IPS-20b (cell line): ENCODE results near the gene TP53.

ENCODE experiments used
- H3K27ac ChIP-seq: one replicate; pipeline ENCODE4 v1.5.1; 2013; ENCODE audit warnings: low read length
- H3K27me3 ChIP-seq: 2 replicates; pipeline ENCODE4 v1.6.1; 2013; ENCODE audit warnings: mild to moderate bottlenecking, low read length, inconsistent platforms; ENCODE audit not compliant: insufficient read depth
- H3K36me3 ChIP-seq: 2 replicates; pipeline ENCODE4 v1.6.1; 2013; ENCODE audit warnings: low read depth, mild to moderate bottlenecking, inconsistent platforms, low read length, moderate library complexity; ENCODE audit not compliant: insufficient read depth
- H3K4me1 ChIP-seq: 2 replicates; pipeline ENCODE4 v1.6.1; 2013; ENCODE audit warnings: mild to moderate bottlenecking, control low read depth, inconsistent platforms, low read length, moderate library complexity; ENCODE audit not compliant: insufficient read depth
- H3K4me3 ChIP-seq: 2 replicates; pipeline ENCODE4 v1.5.1; 2013; ENCODE audit warnings: mild to moderate bottlenecking, low read length, inconsistent platforms
- H3K9ac ChIP-seq: 2 replicates; pipeline ENCODE4 v1.6.1; 2013; ENCODE audit warnings: low read depth, mild to moderate bottlenecking, inconsistent platforms, low read length, moderate library complexity
- H3K9me3 ChIP-seq: 2 replicates; pipeline ENCODE4 v1.6.1; 2013; ENCODE audit warnings: mild to moderate bottlenecking, low read depth, low read length, inconsistent platforms; ENCODE audit not compliant: insufficient read depth

Gene TP53

DNA sequence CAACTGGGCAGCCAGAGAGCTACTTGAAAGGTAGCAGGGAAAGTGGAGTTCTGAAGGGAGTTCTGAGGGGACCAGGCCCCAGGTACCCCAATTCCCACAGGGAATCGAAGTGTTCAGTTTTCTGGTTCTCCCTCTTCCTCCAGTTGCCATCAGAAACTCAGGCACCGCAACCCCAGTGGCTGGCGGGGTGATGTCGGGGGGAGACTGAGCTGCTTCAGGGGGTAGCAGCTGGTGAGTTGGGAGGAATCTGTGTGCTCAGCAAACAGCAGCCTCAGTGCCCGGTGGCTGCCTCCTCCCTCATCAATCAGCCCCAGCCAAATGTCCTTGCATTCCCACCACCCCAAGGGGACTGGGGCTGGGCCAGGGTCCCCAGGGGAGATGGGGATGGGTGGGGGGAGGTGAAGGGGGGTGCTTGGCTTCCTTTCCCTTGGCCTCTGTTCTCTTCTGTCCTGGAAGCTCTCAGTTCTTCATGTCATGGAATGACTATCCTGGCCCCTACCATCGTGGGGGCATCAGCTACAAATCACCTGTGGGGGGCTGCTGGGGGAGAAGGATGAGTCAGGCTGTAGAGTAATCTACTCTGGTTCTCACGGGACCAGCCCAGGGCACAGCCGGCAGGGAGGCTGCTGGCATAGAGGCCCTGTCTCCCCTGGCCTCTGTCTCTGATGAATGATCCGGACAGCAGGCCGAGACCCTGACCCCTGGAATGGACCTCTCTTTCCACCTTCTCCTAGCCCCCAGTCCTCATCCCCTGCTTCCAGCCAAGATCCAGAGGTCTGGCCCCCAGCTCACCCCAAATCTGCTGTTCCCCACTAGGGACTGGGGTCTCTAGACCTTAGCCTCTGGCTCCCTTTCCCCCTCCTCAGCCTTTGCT, 27.7 kb upstream of the TP53 start:
- H3K9me3 ChIP-seq: no peaks in the 10 kb centered on the region
- no peak overlapping the region for H3K9ac ChIP-seq
- peaks cover 38% of the 10 kb centered on the region for H3K27me3 ChIP-seq
- no peak overlapping the region for H3K4me3 ChIP-seq
- no peaks in the 10 kb centered on the region for H3K36me3 ChIP-seq
- peaks cover 31% of the 10 kb centered on the region for H3K4me1 ChIP-seq
- no peak overlapping the region for H3K27ac ChIP-seq

DNA sequence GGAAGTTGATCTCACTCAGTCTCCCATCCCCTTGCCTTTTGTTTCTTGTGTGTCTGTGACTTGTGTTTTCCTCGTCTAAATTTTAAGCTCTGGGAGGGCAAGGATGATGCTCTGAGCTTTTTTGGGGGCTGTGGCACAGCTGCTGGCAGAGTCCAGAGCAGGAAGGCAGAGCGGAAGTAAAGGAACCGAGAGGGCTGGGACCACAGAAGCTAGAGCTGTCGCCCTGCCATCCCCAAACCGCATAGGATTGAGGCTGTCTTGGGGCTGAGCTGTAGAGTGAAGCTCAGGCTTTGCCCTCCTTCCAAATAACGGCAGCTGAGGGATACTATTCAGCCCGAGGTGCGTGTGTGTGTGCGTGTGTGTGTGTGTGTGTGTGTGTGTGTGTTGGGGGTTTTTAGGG, 26.5 kb upstream of the TP53 start:
- H3K27ac ChIP-seq: no peak overlapping the region
- H3K4me1 ChIP-seq: peaks cover 31% of the 10 kb centered on the region
- no peaks in the 10 kb centered on the region for H3K36me3 ChIP-seq
- H3K9ac ChIP-seq: no peak overlapping the region
- H3K27me3 ChIP-seq: peaks cover 26% of the 10 kb centered on the region
- H3K4me3 ChIP-seq: no peak overlapping the region
- no peaks in the 10 kb centered on the region for H3K9me3 ChIP-seq

DNA sequence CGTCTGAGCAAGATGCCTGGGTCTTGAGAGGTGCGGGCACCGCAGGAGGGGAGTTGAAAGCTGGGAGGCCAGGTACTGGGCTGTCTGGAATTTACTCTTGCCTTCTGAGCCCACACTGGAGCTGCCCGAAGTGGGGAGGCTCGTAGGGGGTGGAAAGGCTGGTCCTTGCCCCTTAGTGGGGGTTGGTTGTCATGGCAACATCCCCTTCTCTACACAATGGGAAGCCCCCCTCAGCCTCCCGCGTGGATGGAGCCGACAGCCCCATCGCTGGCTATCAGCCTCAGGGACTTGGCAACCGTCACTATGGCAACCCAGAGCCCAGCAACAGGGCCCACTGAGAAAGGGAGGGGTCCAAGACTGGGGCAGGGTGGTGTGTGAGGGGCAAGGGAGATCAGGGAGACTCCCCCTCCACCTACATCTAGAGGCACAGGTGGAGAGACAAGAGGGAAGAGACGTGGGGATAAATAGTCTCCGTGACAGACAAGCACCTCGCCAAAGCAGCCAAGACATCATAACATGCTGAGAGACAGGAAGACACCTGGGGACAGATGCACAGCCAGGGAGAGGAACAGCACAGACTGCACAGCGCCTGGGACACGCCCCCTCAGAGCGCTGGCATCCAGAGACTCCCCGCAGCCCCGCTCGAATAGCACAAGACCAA, 25.0 kb upstream of the TP53 start:
- Histone ChIP-seq H3K36me3 (no peaks in the 10 kb centered on the region), H3K9ac (no peak overlapping the region; the same call in 1 of the 2 replicates), H3K9me3 (no peaks in the 10 kb centered on the region), H3K27ac (no peak overlapping the region), H3K4me1 (peaks cover 28% of the 10 kb centered on the region; the same call in 1 of the 2 replicates), H3K27me3 (peaks cover 17% of the 10 kb centered on the region), H3K4me3 (peak overlapping the region; percentile 32; the same call in 1 of the 2 replicates)

DNA sequence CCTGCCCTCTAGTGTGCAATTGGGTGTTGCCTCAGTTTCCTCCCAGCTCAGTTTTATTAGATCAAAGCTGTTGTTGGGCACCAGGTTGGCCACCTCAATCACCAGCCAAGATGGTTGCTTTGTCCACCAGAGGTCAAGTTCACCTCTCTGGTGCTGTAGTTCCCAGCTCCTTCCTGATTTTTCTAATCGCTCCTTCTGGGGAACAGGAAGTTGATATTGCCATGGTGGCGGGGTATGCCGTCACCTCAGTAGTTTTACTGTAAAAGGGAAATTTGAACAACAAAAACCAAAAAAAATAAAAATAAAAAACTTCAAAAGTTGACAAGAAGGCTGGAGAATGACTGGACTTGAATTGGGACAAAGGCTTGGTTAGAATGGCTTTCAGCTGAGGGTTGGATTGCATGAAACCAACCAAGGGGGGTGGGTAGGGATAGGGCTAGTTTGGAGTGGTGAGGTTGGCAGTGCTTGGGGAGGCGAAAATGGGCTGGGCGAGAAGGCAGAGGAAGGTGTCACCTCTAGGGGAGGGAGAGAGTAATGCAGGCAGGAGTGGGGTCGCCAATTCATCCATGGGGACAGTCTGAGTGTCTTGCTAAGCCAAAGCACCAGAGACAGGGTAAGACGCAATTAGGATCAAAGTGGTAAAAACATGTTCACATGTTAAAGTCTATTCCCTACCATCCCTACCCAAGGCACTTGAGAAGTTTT, 23.9 kb upstream of the TP53 start:
- no peaks in the 10 kb centered on the region for H3K9me3 ChIP-seq
- no peaks in the 10 kb centered on the region for H3K36me3 ChIP-seq
- peak overlapping the region; percentile 32; the same call in 1 of the 2 replicates for H3K4me3 ChIP-seq
- H3K27ac ChIP-seq: no peak overlapping the region
- H3K27me3 ChIP-seq: peaks cover 27% of the 10 kb centered on the region
- no peak overlapping the region for H3K9ac ChIP-seq
- peaks cover 27% of the 10 kb centered on the region; the same call in 1 of the 2 replicates for H3K4me1 ChIP-seq

DNA sequence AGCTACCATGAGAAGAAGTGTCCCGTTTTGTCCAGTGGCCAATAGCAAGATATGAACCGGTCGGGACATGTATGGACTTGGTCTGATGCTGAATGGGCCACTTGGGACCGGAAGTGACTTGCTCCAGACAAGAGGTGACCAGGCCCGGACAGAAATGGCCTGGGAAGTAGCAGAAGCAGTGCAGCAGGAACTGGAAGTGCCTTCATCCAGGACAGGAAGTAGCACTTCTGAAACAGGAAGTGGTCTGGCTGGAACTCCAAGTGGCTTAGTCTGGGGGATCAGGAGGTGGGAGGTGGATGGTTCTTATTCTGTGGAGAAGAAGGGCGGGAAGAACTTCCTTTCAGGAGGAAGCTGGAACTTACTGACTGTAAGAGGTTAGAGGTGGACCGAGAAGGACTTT, 23.0 kb upstream of the TP53 start:
- Histone ChIP-seq H3K27ac (no peak overlapping the region), H3K27me3 (peaks cover 33% of the 10 kb centered on the region), H3K4me3 (no peak overlapping the region), H3K4me1 (peaks cover 28% of the 10 kb centered on the region; the same call in 1 of the 2 replicates), H3K36me3 (no peaks in the 10 kb centered on the region), H3K9me3 (no peaks in the 10 kb centered on the region), H3K9ac (no peak overlapping the region)

DNA sequence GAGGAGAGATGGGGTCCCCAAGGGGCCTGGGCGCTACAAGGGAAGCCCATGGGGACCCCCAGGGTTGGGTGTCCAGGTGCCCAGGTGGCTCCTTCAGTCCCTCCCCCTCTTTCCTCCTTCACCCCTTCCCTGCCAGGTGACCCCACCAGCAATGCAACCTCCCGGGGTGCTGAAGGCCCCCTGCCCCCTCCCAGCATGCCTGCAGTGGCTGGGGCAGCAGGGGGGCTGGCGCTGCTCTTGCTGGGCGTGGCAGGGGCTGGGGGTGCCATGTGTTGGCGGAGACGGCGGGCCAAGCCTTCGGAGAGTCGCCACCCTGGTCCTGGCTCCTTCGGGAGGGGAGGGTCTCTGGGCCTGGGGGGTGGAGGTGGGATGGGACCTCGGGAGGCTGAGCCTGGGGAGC, 21.7 kb upstream of the TP53 start:
- Histone ChIP-seq H3K27ac (no peak overlapping the region), H3K4me1 (peaks cover 28% of the 10 kb centered on the region; the same call in 1 of the 2 replicates), H3K4me3 (no peak overlapping the region), H3K9ac (no peak overlapping the region), H3K9me3 (no peaks in the 10 kb centered on the region), H3K27me3 (peaks cover 39% of the 10 kb centered on the region), H3K36me3 (no peaks in the 10 kb centered on the region)

DNA sequence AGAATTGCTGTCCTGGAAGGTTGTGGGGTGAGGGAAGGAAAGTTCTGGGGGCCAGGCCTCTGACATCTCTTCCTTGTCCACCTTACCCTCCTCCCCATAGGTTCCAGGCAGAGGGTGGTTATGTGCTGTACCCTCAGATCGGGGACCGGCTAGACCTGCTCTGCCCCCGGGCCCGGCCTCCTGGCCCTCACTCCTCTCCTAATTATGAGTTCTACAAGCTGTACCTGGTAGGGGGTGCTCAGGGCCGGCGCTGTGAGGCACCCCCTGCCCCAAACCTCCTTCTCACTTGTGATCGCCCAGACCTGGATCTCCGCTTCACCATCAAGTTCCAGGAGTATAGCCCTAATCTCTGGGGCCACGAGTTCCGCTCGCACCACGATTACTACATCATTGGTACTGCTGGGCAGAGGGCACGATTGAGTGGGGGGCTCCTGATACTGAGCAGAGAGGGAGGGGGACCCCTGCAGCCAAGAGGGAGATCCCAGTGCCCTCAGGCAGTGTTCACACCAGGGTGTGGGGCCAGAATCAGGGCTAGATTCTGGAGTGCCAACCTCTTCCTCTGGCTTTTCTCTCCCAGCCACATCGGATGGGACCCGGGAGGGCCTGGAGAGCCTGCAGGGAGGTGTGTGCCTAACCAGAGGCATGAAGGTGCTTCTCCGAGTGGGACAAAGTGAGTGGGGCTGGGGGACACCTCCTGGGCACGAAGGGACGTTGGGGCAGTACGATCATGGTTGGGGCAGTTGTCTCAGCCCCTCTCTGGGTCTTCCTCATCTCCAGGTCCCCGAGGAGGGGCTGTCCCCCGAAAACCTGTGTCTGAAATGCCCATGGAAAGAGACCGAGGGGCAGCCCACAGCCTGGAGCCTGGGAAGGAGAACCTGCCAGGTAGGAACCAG, 20.8 kb upstream of the TP53 start:
- H3K9ac ChIP-seq: no peak overlapping the region
- no peaks in the 10 kb centered on the region for H3K36me3 ChIP-seq
- H3K4me1 ChIP-seq: peaks cover 30% of the 10 kb centered on the region; the same call in 1 of the 2 replicates
- no peak overlapping the region for H3K4me3 ChIP-seq
- no peak overlapping the region for H3K27ac ChIP-seq
- no peaks in the 10 kb centered on the region for H3K9me3 ChIP-seq
- H3K27me3 ChIP-seq: peaks cover 43% of the 10 kb centered on the region

DNA sequence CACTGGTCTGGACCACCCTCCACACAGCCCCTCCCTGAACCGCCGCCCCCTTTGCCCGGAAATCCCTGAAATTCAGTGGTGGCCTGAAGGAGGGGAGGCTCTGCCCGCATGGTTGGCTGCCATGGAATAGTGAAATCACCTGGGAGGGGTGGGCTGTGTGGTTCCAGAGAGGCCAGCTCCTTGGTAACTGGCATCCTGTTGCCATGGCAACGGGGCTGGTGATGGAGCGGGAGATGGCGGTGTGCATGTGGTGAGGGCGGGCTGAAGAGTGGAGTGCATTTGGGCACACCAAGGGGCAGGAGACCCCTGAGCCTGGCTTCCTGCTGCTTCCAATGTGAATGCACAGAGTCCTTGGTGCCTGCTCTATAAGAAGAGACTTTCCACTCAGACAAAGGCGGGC, 20.2 kb upstream of the TP53 start:
- no peak overlapping the region for H3K27ac ChIP-seq
- peaks cover 38% of the 10 kb centered on the region for H3K27me3 ChIP-seq
- peaks cover 26% of the 10 kb centered on the region; the same call in 1 of the 2 replicates for H3K4me1 ChIP-seq
- 0 out of 2 replicates have a peak, but pooled peaks cover 3% of the 10 kb centered on the region for H3K36me3 ChIP-seq
- H3K9ac ChIP-seq: no peak overlapping the region
- H3K4me3 ChIP-seq: no peak overlapping the region
- H3K9me3 ChIP-seq: no peaks in the 10 kb centered on the region

DNA sequence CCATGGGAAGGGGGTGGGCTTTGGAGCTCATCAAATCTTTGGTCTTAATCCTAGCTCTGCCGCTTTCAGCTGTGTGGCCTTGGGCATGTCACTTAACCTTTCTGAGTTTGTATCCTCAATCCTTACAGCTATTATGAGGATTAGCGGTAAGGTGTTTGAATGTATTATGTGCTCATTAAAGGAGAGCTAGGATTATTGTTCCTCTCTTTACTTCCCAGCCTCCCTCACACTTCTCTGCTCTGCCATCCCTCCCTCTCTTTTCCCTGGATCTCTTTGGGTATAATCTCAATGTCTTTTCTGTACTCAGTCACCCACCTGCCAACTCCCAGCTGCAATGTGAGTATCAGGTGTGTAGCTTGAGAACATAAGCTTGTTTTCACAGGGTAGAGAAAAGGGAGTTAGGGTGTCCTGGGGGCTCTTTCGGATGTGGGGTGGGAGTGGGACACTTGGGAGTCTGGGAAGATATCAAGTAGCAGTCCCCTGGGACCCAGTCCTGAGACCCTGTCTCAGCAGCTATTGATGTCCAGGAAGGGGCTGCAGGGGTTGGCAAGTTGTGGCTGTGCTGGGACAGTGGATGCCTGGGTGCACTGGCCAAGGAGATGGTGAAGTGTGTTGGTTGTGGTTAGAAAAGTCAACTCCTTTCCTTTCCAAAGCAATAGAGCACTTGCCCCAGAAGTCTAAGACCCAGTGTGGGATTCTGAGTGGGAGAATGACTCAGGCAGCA, 19.5 kb upstream of the TP53 start:
- Histone ChIP-seq H3K9me3 (no peaks in the 10 kb centered on the region), H3K4me3 (peak overlapping the region; percentile 79; the same call in 1 of the 2 replicates), H3K4me1 (peaks cover 20% of the 10 kb centered on the region; the same call in 1 of the 2 replicates), H3K27ac (no peak overlapping the region), H3K27me3 (peaks cover 31% of the 10 kb centered on the region), H3K36me3 (0 out of 2 replicates have a peak, but pooled peaks cover 3% of the 10 kb centered on the region), H3K9ac (no peak overlapping the region)
